GM12878 (cell line): ENCODE data around the gene CLIC5. TPM values are rescaled to one million over a fixed set of nuclear protein-coding genes. Genes with fewer than 3 reads are reported as not detected.

ENCODE experiments used
- ATAC-seq: fragments of 200-7000 bp; cut with Tn5 transposase; 3 replicates; pipeline ENCODE4 v1.9.1; 2020; ENCODE audit warnings: mild to moderate bottlenecking, moderate library complexity
- BruUV-seq: library from RNA; stranded (reverse); fragments of 400-500 nt; replicated peaks from 2 replicates; lab custom pipeline; 2021; lab: Mats Ljungman, UMichigan
- CTCF ChIA-PET: fragments of 300-600 bp; sonication (Branson Sonifier 250); formaldehyde crosslinking; extraction: SDS; loops from one replicate; lab custom pipeline; 2021; ENCODE audit warnings: inconsistent platforms; lab: Yijun Ruan, JAX
- POLR2A ChIA-PET: fragments of 350-600 bp; formaldehyde crosslinking; extraction: SDS; loops from one replicate; lab custom pipeline; 2021; ENCODE audit warnings: inconsistent platforms; lab: Charles Lee
- RAD21 ChIA-PET: fragments of 300-600 bp; sonication (Branson Sonifier 250); formaldehyde crosslinking; loops from one replicate; lab custom pipeline; 2023; ENCODE audit warnings: antibody characterized with exemption; ENCODE audit not compliant: unreplicated experiment; lab: Charles Lee
- SMC1A ChIA-PET: fragments of 300-600 bp; sonication (Branson Sonifier 250); formaldehyde crosslinking; loops from one replicate; lab custom pipeline; 2023; ENCODE audit not compliant: unreplicated experiment, uncharacterized antibody; lab: Charles Lee
- DNase-seq: peaks from one replicate; pipeline ENCODE4 v3.0.0-alpha.2; 2011; ENCODE audit warnings: low read depth, low spot score
- FAIRE-seq: peaks from 3 replicates; lab custom pipeline; 2011; peaks lifted over from hg19 to GRCh38; lab: Jason Lieb, UNC
- H2AFZ ChIP-seq: 2 replicates; pipeline ENCODE4 v1.6.0; 2011; ENCODE audit warnings: low read depth, low read length, control low read depth; ENCODE audit not compliant: control insufficient read depth
- H3K27ac ChIP-seq: 2 replicates; pipeline ENCODE4 v1.5.1; 2011; ENCODE audit warnings: control low read depth; ENCODE audit not compliant: control insufficient read depth, insufficient read depth
- H3K27me3 ChIP-seq, 2 experiments: replicated peaks in 1 of 2; 2 replicates each; pipeline versions ENCODE4 v1.6.0 to v1.6.1; 2011; ENCODE audit warnings: low read length in 1 of 2; ENCODE audit not compliant: control insufficient read depth in 2 of 2, insufficient read depth in 2 of 2
- H3K36me3 ChIP-seq, 2 experiments: 2 replicates each; pipeline ENCODE4 v1.5.1; 2011; ENCODE audit warnings: low read length in 1 of 2; ENCODE audit not compliant: control insufficient read depth in 2 of 2, insufficient read depth in 2 of 2
- H3K4me1 ChIP-seq: 2 replicates; pipeline ENCODE4 v1.6.1; 2011; ENCODE audit warnings: mild to moderate bottlenecking, low read length, moderate library complexity, mixed read lengths; ENCODE audit not compliant: control insufficient read depth, insufficient read depth
- H3K4me2 ChIP-seq: 2 replicates; pipeline ENCODE4 v1.6.0; 2011; ENCODE audit warnings: control low read depth; ENCODE audit not compliant: control insufficient read depth, insufficient read depth
- H3K4me3 ChIP-seq: fragments of 200-600 bp; sonication (generic); 2 replicates; pipeline ENCODE4 v1.5.1; 2016
- H3K79me2 ChIP-seq: 2 replicates; pipeline ENCODE4 v1.6.0; 2011; ENCODE audit warnings: low read length; ENCODE audit not compliant: control insufficient read depth, insufficient read depth
- H3K9ac ChIP-seq: 2 replicates; pipeline ENCODE4 v1.8.0; 2011; ENCODE audit warnings: low read length, control low read depth, mixed read lengths; ENCODE audit not compliant: control insufficient read depth, insufficient read depth
- H3K9me3 ChIP-seq: replicated peaks from 3 replicates; pipeline ENCODE4 v1.5.1; 2011; ENCODE audit warnings: mild to moderate bottlenecking, low read length; ENCODE audit not compliant: control insufficient read depth, insufficient read depth
- H4K20me1 ChIP-seq: 2 replicates; pipeline ENCODE4 v1.6.0; 2011; ENCODE audit not compliant: control insufficient read depth, insufficient read depth
- BRCA1 ChIP-seq: IDR thresholded peaks from 2 replicates; pipeline ENCODE4 v1.6.1; 2011; ENCODE audit warnings: low read depth, low read length, improper control_type of control experiment
- CBFB ChIP-seq: IDR thresholded peaks from 2 replicates; pipeline ENCODE4 v1.6.1; 2016; ENCODE audit warnings: antibody characterized with exemption, low read depth
- CREM ChIP-seq: IDR thresholded peaks from 2 replicates; pipeline ENCODE4 v1.6.1; 2014; ENCODE audit warnings: antibody characterized with exemption, low read depth
- CTCF ChIP-seq, 3 experiments: IDR thresholded peaks in 2 of 3; conservative IDR thresholded peaks in 1 of 3; 2 replicates each; pipeline ENCODE4 v1.5.1; 2011; ENCODE audit warnings: low read depth in 3 of 3, low read length in 3 of 3, mild to moderate bottlenecking in 3 of 3, control low read depth in 2 of 3, moderate library complexity in 2 of 3, inconsistent platforms in 1 of 3, mixed read lengths in 1 of 3; ENCODE audit not compliant: control insufficient read depth in 2 of 3, insufficient read depth in 1 of 3; ENCODE audit errors: extremely low read depth in 1 of 3
- DPF2 ChIP-seq: fragments of 450-650 bp; IDR thresholded peaks from 2 replicates; pipeline ENCODE4 v1.6.1; 2017; ENCODE audit warnings: mild to moderate bottlenecking
- EED ChIP-seq: sonication (generic); IDR thresholded peaks from 2 replicates; pipeline ENCODE4 v1.6.1; 2016; ENCODE audit warnings: antibody characterized with exemption, low read depth
- ESRRA ChIP-seq: IDR thresholded peaks from 2 replicates; pipeline ENCODE4 v1.6.1; 2012; ENCODE audit warnings: mild to moderate bottlenecking, low read length, improper control_type of control experiment
- EZH2 ChIP-seq: IDR thresholded peaks from 2 replicates; pipeline ENCODE4 v1.6.1; 2012; ENCODE audit warnings: low read depth, mild to moderate bottlenecking, control low read depth, inconsistent platforms, low read length, borderline replicate concordance; ENCODE audit not compliant: control insufficient read depth
- HDGF ChIP-seq: fragments of 450-650 bp; IDR thresholded peaks from 2 replicates; pipeline ENCODE4 v1.6.1; 2016; ENCODE audit warnings: antibody characterized with exemption
- IKZF2 ChIP-seq, 2 experiments: fragments of 450-650 bp; IDR thresholded peaks; 2 replicates each; pipeline ENCODE4 v1.6.1; 2017; ENCODE audit warnings: mild to moderate bottlenecking in 2 of 2, moderate library complexity in 2 of 2
- KDM1A ChIP-seq: fragments of 200-600 bp; sonication (generic); IDR thresholded peaks from 2 replicates; pipeline ENCODE4 v1.6.1; 2016; ENCODE audit warnings: borderline replicate concordance
- KLF5 ChIP-seq: fragments of 450-650 bp; IDR thresholded peaks from 2 replicates; pipeline ENCODE4 v1.6.1; 2014; ENCODE audit warnings: mild to moderate bottlenecking; ENCODE audit not compliant: partially characterized antibody
- MEF2A ChIP-seq: IDR thresholded peaks from 2 replicates; pipeline ENCODE4 v1.6.1; 2011; ENCODE audit warnings: low read depth, mild to moderate bottlenecking, low read length, moderate library complexity; ENCODE audit not compliant: insufficient read depth
- MTA3 ChIP-seq: IDR thresholded peaks from 2 replicates; pipeline ENCODE4 v1.6.1; 2012; ENCODE audit warnings: low read length, inconsistent platforms, borderline replicate concordance
- POLR2A ChIP-seq: IDR thresholded peaks from 2 replicates; pipeline ENCODE4 v1.6.1; 2011; ENCODE audit warnings: low read depth, mild to moderate bottlenecking, low read length
- POLR2AphosphoS2 ChIP-seq: IDR thresholded peaks from 2 replicates; pipeline ENCODE4 v1.6.1; 2011; ENCODE audit warnings: low read depth, mild to moderate bottlenecking, low read length, improper control_type of control experiment, moderate library complexity
- POU2F2 ChIP-seq: IDR thresholded peaks from 3 replicates; pipeline ENCODE4 v1.6.1; 2011; ENCODE audit warnings: low read depth, mild to moderate bottlenecking, low read length, borderline replicate concordance
- TBL1XR1 ChIP-seq: IDR thresholded peaks from 2 replicates; pipeline ENCODE4 v1.6.1; 2012; ENCODE audit warnings: low read depth, low read length, improper control_type of control experiment
- USF1 ChIP-seq: IDR thresholded peaks from 2 replicates; pipeline ENCODE4 v1.6.1; 2011; ENCODE audit warnings: borderline replicate concordance, low read depth, mild to moderate bottlenecking, moderate library complexity, mixed read lengths, low read length; ENCODE audit not compliant: insufficient read depth; ENCODE audit errors: extremely low read length
- ZNF384 ChIP-seq: IDR thresholded peaks from 2 replicates; pipeline ENCODE4 v1.6.1; 2012; ENCODE audit warnings: low read depth, mild to moderate bottlenecking, low read length, improper control_type of control experiment, borderline replicate concordance
- WGBS: methylation state at CpG from one replicate; pipeline ENCODE4 v1.1.6; 2016; ENCODE audit warnings: low lambda C conversion rate; ENCODE audit not compliant: insufficient replicate concordance, insufficient coverage; ENCODE audit errors: missing lambda C conversion rate; 5-methylcytosine and 5-hydroxymethylcytosine counted together
- in situ Hi-C: fragments of 300-500 bp; cut with MboI; formaldehyde crosslinking; loops from 9 replicates; pipeline ENCODE4 v1.14.3; 2018; ENCODE audit warnings: mixed read lengths
- intact Hi-C: fragments of 100-400 bp; cut with micrococcal nuclease; formaldehyde crosslinking; loops from one replicate; pipeline ENCODE4 v1.14.2; 2022; ENCODE audit not compliant: unreplicated experiment
- polyA plus RNA-seq, 11 experiments: library from polyadenylated mRNA; depleted of rRNA in 4 of 11; unstranded in 6 of 11; stranded (reverse) in 5 of 11; fragments of >200 nt; fragmentation: Nextera tagmentation in 4 of 11; fragmentation: Illumina TruSeq in 1 of 11; extraction: Ambion mirVana in 4 of 11; extraction: Trizol in 1 of 11; gene quantifications; 1 replicate in 1 of 11; 2 replicates in 10 of 11; pipeline versions ENCODE4 v1.2.1 to v1.2.3, GENCODE V29; 2011 to 2016; ENCODE audit warnings: inconsistent platforms in 2 of 11, missing spikeins in 2 of 11, low read depth in 1 of 11
- total RNA-seq, 4 experiments: library from RNA; depleted of rRNA in 3 of 4; stranded (reverse); fragments of >200 nt in 3 of 4; fragmentation: Illumina TruSeq in 1 of 4; extraction: Trizol in 1 of 4; gene quantifications; 2 replicates each; pipeline versions ENCODE4 v1.2.1 to v1.2.3, GENCODE V29; 2013 to 2021

Gene CLIC5
- total and polyA plus RNA-seq, 10 of the 15 experiments (the other 5 are each of a cell fraction or from before 2014, with no cell fraction given): 0.01 to 0.08 (median 0.02) TPM; not detected in 7

DNA sequence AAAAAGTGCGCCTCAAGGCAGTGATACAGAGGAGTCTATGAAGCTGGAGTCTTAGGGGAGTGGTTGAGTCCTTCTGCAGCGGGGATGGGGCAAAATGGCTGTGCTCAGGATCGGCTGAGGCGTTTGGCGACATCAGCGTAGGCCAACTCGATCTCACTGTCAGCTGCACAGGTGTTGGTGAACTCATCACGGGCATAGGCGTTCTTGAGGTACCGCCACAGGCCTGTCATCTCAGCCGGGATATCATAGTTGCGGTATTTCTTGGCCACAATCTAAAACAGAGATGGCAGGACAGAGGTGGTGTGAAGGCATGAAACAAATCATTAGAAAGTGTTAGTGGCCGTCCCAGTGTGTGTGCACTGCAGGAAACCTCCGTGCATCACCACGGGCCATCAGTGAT lies 112.7 kb downstream of the CLIC5 start:
- Histone ChIP-seq H3K4me1 (no peaks in the 10 kb centered on the region), H4K20me1 (no peaks in the 10 kb centered on the region), H3K9ac (no peak overlapping the region), H3K79me2 (no peaks in the 10 kb centered on the region), H3K9me3 (no peaks in the 10 kb centered on the region), H3K4me2 (no peak overlapping the region), H3K36me3 (no peaks in the 10 kb centered on the region), H3K27ac (no peak overlapping the region), H2AFZ (no peak overlapping the region), H3K27me3 (peaks cover 0 to 2% of the 10 kb centered on the region in 2 experiments; a peak in 2 of 4 replicates)
- ChIA-PET RAD21 (no interaction called here), POLR2A (no interaction called here)
- FAIRE-seq (no peak), ATAC-seq (no peak)
- in situ Hi-C loops: no loop called here
- no peak for TF ChIP-seq EED
- no peak for TF ChIP-seq CBFB
- TF ChIP-seq POLR2AphosphoS2: no peak
- no peak for TF ChIP-seq CTCF (IDR thresholded peaks at IDR 0.05 in 2 of 3, conservative IDR thresholded peaks at IDR 0.05 in 1 of 3; ENCODE audit: control insufficient read depth in 2 of 3, extremely low read depth in 1 of 3, insufficient read depth in 1 of 3, low read depth in 3 of 3, low read length in 3 of 3)
- no peak for TF ChIP-seq IKZF2 (IDR thresholded peaks at IDR 0.05)
- TF ChIP-seq ZNF384: no peak
- no peak for TF ChIP-seq HDGF
- no peak for TF ChIP-seq TBL1XR1
- TF ChIP-seq DPF2: no peak
- no peak for TF ChIP-seq POU2F2
- no peak for TF ChIP-seq BRCA1
- no peak for TF ChIP-seq CREM
- no peak for TF ChIP-seq ESRRA
- no peak for TF ChIP-seq MTA3
- no peak for TF ChIP-seq MEF2A
- TF ChIP-seq USF1: no peak
- no peak for TF ChIP-seq EZH2
- no peak for TF ChIP-seq KDM1A
- TF ChIP-seq KLF5: no peak
- TF ChIP-seq POLR2A: no peak
- TF ChIP-seq, all 136 proteins: peak for 0
- SMC1A ChIA-PET: no interaction called here
- no peak for DNase-seq
- 53% methylated on average over 12 of the region's 15 CpGs for WGBS
- intact Hi-C loops: no loop called here
- no peak overlapping the region for H3K4me3 ChIP-seq
- CTCF ChIA-PET: interaction anchor here (1.6 kb wide), 1 partner anchor 27 kb away, joined by 3 read pairs; no protein-coding TSS in a partner anchor
- no TSS peak for BruUV-seq
